HepG2 (cell line): ENCODE measurements around the gene STIMATE. TPM values are rescaled to one million over a fixed set of nuclear protein-coding genes. Genes with fewer than 3 reads are reported as not detected.

Experiments
- ATAC-seq: fragments of 200-7000 bp; cut with Tn5 transposase; 3 replicates; pipeline ENCODE4 v1.9.1; 2020; ENCODE audit warnings: mild to moderate bottlenecking, moderate library complexity
- BruUV-seq: library from RNA; stranded (reverse); fragments of 400-500 nt; replicated peaks from 2 replicates; lab custom pipeline; 2021; lab: Mats Ljungman, UMichigan
- CTCF ChIA-PET: fragments of 300-600 bp; formaldehyde crosslinking; extraction: SDS; loops from one replicate; lab custom pipeline; 2021; ENCODE audit warnings: low total read pairs, inconsistent platforms, low intra/inter-chr PET ratio; lab: Yijun Ruan, JAX
- POLR2A ChIA-PET: fragments of 350-600 bp; sonication (Branson Sonifier 250); formaldehyde crosslinking; loops from one replicate; lab custom pipeline; 2020; ENCODE audit warnings: antibody characterized with exemption, inconsistent platforms; lab: Yijun Ruan, JAX
- DNase-seq: peaks from one replicate; pipeline ENCODE4 v3.0.0-alpha.2; 2015; ENCODE audit warnings: low spot score
- FAIRE-seq: peaks from 3 replicates; lab custom pipeline; 2011; peaks lifted over from hg19 to GRCh38; lab: Jason Lieb, UNC
- H2AFZ ChIP-seq: one replicate; pipeline ENCODE4 v1.6.1; 2011; ENCODE audit warnings: low read length, inconsistent platforms
- H3K27ac ChIP-seq: fragments of 300-600 bp; 3 replicates; pipeline ENCODE4 v1.8.0; 2011; ENCODE audit warnings: mixed run types, mild to moderate bottlenecking, mixed read lengths, low read length, inconsistent platforms; ENCODE audit not compliant: insufficient read depth; ENCODE audit errors: extremely low read length
- H3K27me3 ChIP-seq, 2 experiments: fragments of 200-600 bp in 1 of 2; 2 replicates in 1 of 2; 3 replicates in 1 of 2; pipeline versions ENCODE4 v1.6.0 to v1.8.0; 2011; ENCODE audit warnings: low read length in 2 of 2, mild to moderate bottlenecking in 2 of 2, moderate library complexity in 2 of 2, inconsistent platforms in 1 of 2; ENCODE audit not compliant: insufficient read depth in 2 of 2, control insufficient read depth in 1 of 2
- H3K36me3 ChIP-seq, 2 experiments: fragments of 200-600 bp in 1 of 2; replicated peaks in 1 of 2; 2 replicates in 1 of 2; 3 replicates in 1 of 2; pipeline versions ENCODE4 v1.5.1 to v1.8.0; 2011; ENCODE audit warnings: low read length in 2 of 2, inconsistent platforms in 1 of 2; ENCODE audit not compliant: insufficient read depth in 2 of 2, control insufficient read depth in 1 of 2
- H3K4me1 ChIP-seq: 2 replicates; pipeline ENCODE4 v1.5.1; 2012; ENCODE audit warnings: low read length, inconsistent platforms; ENCODE audit not compliant: insufficient read depth
- H3K4me2 ChIP-seq: 2 replicates; pipeline ENCODE4 v1.6.0; 2011; ENCODE audit warnings: low read depth, low read length, inconsistent platforms
- H3K4me3 ChIP-seq, 3 experiments: fragments of 200-600 bp in 1 of 3; sonication (generic), shearing (Covaris generic) in 1 of 3; replicated peaks in 1 of 3; 2 replicates each; pipeline ENCODE4 v1.5.1; 2011 to 2016; ENCODE audit warnings: low read length in 3 of 3, inconsistent platforms in 2 of 3, low read depth in 2 of 3, mild to moderate bottlenecking in 2 of 3, control low read depth in 1 of 3, mixed read lengths in 1 of 3; ENCODE audit not compliant: insufficient read depth in 1 of 3
- H3K79me2 ChIP-seq: one replicate; pipeline ENCODE4 v1.6.1; 2011; ENCODE audit warnings: low read length, inconsistent platforms; ENCODE audit not compliant: insufficient read depth
- H3K9ac ChIP-seq: 2 replicates; pipeline ENCODE4 v1.6.0; 2011; ENCODE audit warnings: mild to moderate bottlenecking, low read depth, low read length, inconsistent platforms; ENCODE audit not compliant: insufficient read depth
- H3K9me3 ChIP-seq: 2 replicates; pipeline ENCODE4 v1.5.1; 2012; ENCODE audit warnings: mild to moderate bottlenecking, low read length
- H4K20me1 ChIP-seq: 2 replicates; pipeline ENCODE4 v1.6.0; 2011; ENCODE audit warnings: inconsistent platforms, mild to moderate bottlenecking, low read length, moderate library complexity; ENCODE audit not compliant: insufficient read depth
- KIAA2018 ChIP-seq: sonication (generic); formaldehyde crosslinking; IDR thresholded peaks from 2 replicates; pipeline ENCODE4 v1.5.0; 2020; ENCODE audit warnings: mild to moderate bottlenecking, missing genetic modification reagents, borderline replicate concordance
- MAFF ChIP-seq: IDR thresholded peaks from 2 replicates; pipeline ENCODE4 v1.6.1; 2011; ENCODE audit warnings: low read depth, low read length, improper control_type of control experiment
- MAFK ChIP-seq, 2 experiments: IDR thresholded peaks in 1 of 2; conservative IDR thresholded peaks in 1 of 2; 2 replicates each; pipeline ENCODE4 v1.6.1; 2011; ENCODE audit warnings: improper control_type of control experiment in 2 of 2, low read length in 2 of 2
- SIX1 ChIP-seq: sonication (generic); formaldehyde crosslinking; IDR thresholded peaks from 2 replicates; pipeline ENCODE4 v1.4.0; 2020; ENCODE audit warnings: missing genetic modification reagents, borderline replicate concordance
- ZKSCAN8 ChIP-seq: IDR thresholded peaks from 2 replicates; pipeline ENCODE4 v1.6.1; 2016; ENCODE audit warnings: borderline replicate concordance, missing genetic modification reagents, missing compliant biosample characterization
- ZNF740 ChIP-seq: sonication (generic); formaldehyde crosslinking; IDR thresholded peaks from 2 replicates; pipeline ENCODE4 v1.4.0; 2020; ENCODE audit warnings: missing genetic modification reagents
- ZNF768 ChIP-seq: sonication (generic); formaldehyde crosslinking; IDR thresholded peaks from 2 replicates; pipeline ENCODE4 v1.4.0; 2020; ENCODE audit warnings: missing genetic modification reagents
- WGBS: methylation state at CpG from one replicate; pipeline ENCODE4 v1.1.6; 2017; ENCODE audit warnings: low lambda C conversion rate; 5-methylcytosine and 5-hydroxymethylcytosine counted together
- in situ Hi-C: cut with HindIII; loops from 2 replicates; pipeline ENCODE4 v1.10.0; 2017; ENCODE audit warnings: low pct_unique_long_range_greater_than_20kb; ENCODE audit not compliant: extremely low pct_ligation_motif_present
- intact Hi-C: fragments of 100-400 bp; cut with micrococcal nuclease; formaldehyde crosslinking; loops from one replicate; pipeline ENCODE4 v1.10.0; 2022; ENCODE audit not compliant: unreplicated experiment
- polyA plus RNA-seq, 8 experiments: library from polyadenylated mRNA; depleted of rRNA in 3 of 8; stranded (reverse) in 7 of 8; unstranded in 1 of 8; fragments of >200 nt; fragmentation: Illumina TruSeq in 4 of 8; extraction: Trizol in 4 of 8; gene quantifications; 2 replicates each; pipeline versions ENCODE4 v1.2.1 to v1.2.3, GENCODE V29; 2011 to 2016; ENCODE audit warnings: low read depth in 4 of 8, missing spikeins in 1 of 8, mixed read lengths in 1 of 8; ENCODE audit not compliant: insufficient read depth in 1 of 8
- total RNA-seq, 5 experiments: library from RNA; depleted of rRNA; stranded (reverse); fragments of >200 nt; fragmentation: Illumina TruSeq; extraction: Trizol; gene quantifications; 2 replicates each; pipeline ENCODE4 v1.2.3, GENCODE V29; 2016; ENCODE audit warnings: low read depth in 1 of 5

The STIMATE gene
- total and polyA plus RNA-seq, 2 of the 13 experiments (the other 11 are each of a cell fraction or from before 2014, with no cell fraction given), result 5.7 to 11.7 TPM

- TF ChIP-seq KIAA2018, result no peak
- no peak for TF ChIP-seq ZKSCAN8 (CRISPR knock-in tag)
- TF ChIP-seq ZNF740 (CRISPR knock-in tag), result no peak
- TF ChIP-seq, all 625 proteins: peak for 0
These were observed 33.4 kb upstream of the STIMATE start (continued) for GRCh38 chr3:52930748-52931147.

DNA sequence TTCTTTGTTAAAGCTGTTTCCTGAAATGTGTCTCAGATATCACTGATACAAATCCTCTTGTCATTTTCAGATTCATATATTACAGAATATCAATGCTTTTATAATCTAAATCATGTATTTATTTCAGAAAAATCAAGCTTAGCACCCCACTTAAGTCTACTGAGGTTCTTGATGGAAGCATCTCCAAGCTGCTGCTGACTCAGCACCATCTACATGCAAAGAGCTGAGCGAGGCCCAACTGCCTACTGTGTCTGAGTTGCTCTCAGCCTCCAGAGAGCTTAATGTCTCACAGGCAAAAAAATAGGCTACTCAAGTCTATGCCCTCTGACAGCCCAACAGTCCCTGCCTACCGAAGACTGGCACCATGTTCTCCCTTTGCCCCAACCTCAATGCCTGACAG lies 29.2 kb upstream of the STIMATE start:
- BruUV-seq, result no TSS peak
- H3K4me1 ChIP-seq, result no peaks in the 10 kb centered on the region
- no peak overlapping the region for H3K4me3 ChIP-seq
- DNase-seq (no peak), ATAC-seq (no peak), FAIRE-seq (no peak)
- no peak overlapping the region for H2AFZ ChIP-seq
- WGBS, result 95% methylated on average over 2 of the region's 2 CpGs
- no peaks in the 10 kb centered on the region for H3K9me3 ChIP-seq
- H3K79me2 ChIP-seq, result no peaks in the 10 kb centered on the region
- peaks cover 6 to 42% of the 10 kb centered on the region in 2 experiments; a peak in 4 of 5 replicates for H3K36me3 ChIP-seq
- H3K27ac ChIP-seq, result no peak overlapping the region
- H3K4me2 ChIP-seq, result no peak overlapping the region
- intact Hi-C loops, result no loop called here
- ChIA-PET CTCF (no interaction called here), POLR2A (no interaction called here)
- H3K9ac ChIP-seq, result no peak overlapping the region
- in situ Hi-C loops, result no loop called here
- H4K20me1 ChIP-seq, result no peaks in the 10 kb centered on the region
- TF ChIP-seq ZNF768 (CRISPR knock-in tag) (no peak), SIX1 (CRISPR knock-in tag) (no peak), MAFF (peak; percentile 91), MAFK (conservative IDR thresholded peaks at IDR 0.05 in 1 of 2, IDR thresholded peaks at IDR 0.05 in 1 of 2; ENCODE audit: low read length in 2 of 2) (peak; percentile 88 to 93)
- no peaks in the 10 kb centered on the region for H3K27me3 ChIP-seq
